ENCODE measurements around the gene FCER1A. TPM values are rescaled to one million over a fixed set of nuclear protein-coding genes. Genes with fewer than 3 reads are reported as not detected.

The FCER1A gene
- total and polyA plus RNA-seq, 9 of the 15 experiments (the other 6 are each of a cell fraction or from before 2014, with no cell fraction given), result 0.04 TPM; not detected in 8

DNA sequence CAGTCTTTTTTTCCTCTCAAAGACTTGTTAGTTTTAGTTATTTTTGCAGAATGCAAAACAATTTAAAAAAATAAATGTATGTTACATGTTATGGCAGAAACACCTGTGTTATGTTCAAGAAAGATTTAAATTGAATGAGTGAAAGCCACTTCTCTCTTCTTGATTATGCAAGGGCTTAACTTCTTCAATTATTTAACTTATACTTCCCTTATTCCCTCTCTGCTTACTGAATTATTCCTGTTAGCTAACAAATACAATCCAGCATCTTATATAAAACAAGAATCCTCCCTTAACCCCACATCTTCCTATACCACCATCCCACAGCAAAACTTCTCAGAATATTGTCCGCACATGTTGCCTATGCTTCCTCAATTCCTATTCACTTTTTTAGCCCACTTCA is 10.7 kb upstream of the FCER1A start:
- CTCF ChIA-PET (ENCODE audit: low intra/inter-chr PET ratio), result no interaction called here
- ATAC-seq (no peak), FAIRE-seq (no peak), DNase-seq (ENCODE audit: extremely low read depth in 1 of 4, low spot score in 3 of 4) (no peak)
- WGBS (ENCODE audit: insufficient coverage, low coverage, missing lambda C conversion rate), result 13% methylated on average over 1 of the region's 1 CpG
- no peaks in the 10 kb centered on the region for H3K9me3 ChIP-seq (replicated peaks; ENCODE audit: control insufficient read depth, insufficient read depth, low read depth, low read length)
- intact Hi-C loops (cut with micrococcal nuclease), result no loop called here
- no peak overlapping the region for H3K4me2 ChIP-seq (ENCODE audit: insufficient read depth, low read length)
- no peaks in the 10 kb centered on the region for H3K4me1 ChIP-seq (replicated peaks in 1 of 2; ENCODE audit: control insufficient read depth in 2 of 2, insufficient read depth in 2 of 2, low read length in 2 of 2)
- H2AFZ ChIP-seq (ENCODE audit: low read depth, low read length), result no peak overlapping the region
- H4K20me1 ChIP-seq (replicated peaks; ENCODE audit: control insufficient read depth, insufficient read depth, low read length), result no peaks in the 10 kb centered on the region
- no peaks in the 10 kb centered on the region for H3K79me2 ChIP-seq (ENCODE audit: control insufficient read depth, insufficient read depth, low read length)
- H3K36me3 ChIP-seq (ENCODE audit: control insufficient read depth, insufficient read depth, low read length), result no peaks in the 10 kb centered on the region
- POLR2A ChIA-PET, result no interaction called here
- H3K4me3 ChIP-seq, result no peak overlapping the region
- H3K27me3 ChIP-seq (ENCODE audit: control insufficient read depth in 2 of 2, insufficient read depth in 2 of 2, low read length in 2 of 2), result no peaks in the 10 kb centered on the region
- BruUV-seq (replicated peaks), result no TSS peak
- TF ChIP-seq ETV1 (tag; conservative IDR thresholded peaks at IDR 0.05; ENCODE audit: low read depth), result no peak
- TF ChIP-seq C11orf30 (IDR thresholded peaks at IDR 0.05; ENCODE audit: low read depth), result no peak
- no peak for TF ChIP-seq FIP1L1 (IDR thresholded peaks at IDR 0.05; ENCODE audit: low read depth, low read length, poor library complexity, severe bottlenecking)
- TF ChIP-seq PHTF2 (CRISPR knock-in tag; IDR thresholded peaks at IDR 0.05), result no peak
- TF ChIP-seq SMC3 (conservative IDR thresholded peaks at IDR 0.05; ENCODE audit: insufficient read depth, low read depth, low read length), result no peak
- TF ChIP-seq ZNF780A (CRISPR knock-in tag; IDR thresholded peaks at IDR 0.05), result no peak
- no peak for TF ChIP-seq TAF7 (tag; IDR thresholded peaks at IDR 0.05)
- no peak for TF ChIP-seq MEF2A (IDR thresholded peaks at IDR 0.05; ENCODE audit: control insufficient read depth, low read depth, low read length)
- no peak for TF ChIP-seq NFATC3 (IDR thresholded peaks at IDR 0.05)
- TF ChIP-seq CBX3 (IDR thresholded peaks at IDR 0.05; ENCODE audit: borderline replicate concordance in 1 of 2, low read length in 2 of 2), result no peak
- TF ChIP-seq, protein P1, sequence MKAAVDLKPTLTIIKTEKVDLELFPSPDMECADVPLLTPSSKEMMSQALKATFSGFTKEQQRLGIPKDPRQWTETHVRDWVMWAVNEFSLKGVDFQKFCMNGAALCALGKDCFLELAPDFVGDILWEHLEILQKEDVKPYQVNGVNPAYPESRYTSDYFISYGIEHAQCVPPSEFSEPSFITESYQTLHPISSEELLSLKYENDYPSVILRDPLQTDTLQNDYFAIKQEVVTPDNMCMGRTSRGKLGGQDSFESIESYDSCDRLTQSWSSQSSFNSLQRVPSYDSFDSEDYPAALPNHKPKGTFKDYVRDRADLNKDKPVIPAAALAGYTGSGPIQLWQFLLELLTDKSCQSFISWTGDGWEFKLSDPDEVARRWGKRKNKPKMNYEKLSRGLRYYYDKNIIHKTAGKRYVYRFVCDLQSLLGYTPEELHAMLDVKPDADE (conservative IDR thresholded peaks at IDR 0.05; ENCODE audit: control insufficient read depth, low read depth, low read length), result no peak
- no peak for TF ChIP-seq NR2C2 (CRISPR knock-in tag; IDR thresholded peaks at IDR 0.05)
- no peak for TF ChIP-seq NR2C2 (tag; IDR thresholded peaks at IDR 0.05)
- TF ChIP-seq NFXL1 (CRISPR knock-in tag; IDR thresholded peaks at IDR 0.05), result no peak
- TF ChIP-seq, protein P2, sequence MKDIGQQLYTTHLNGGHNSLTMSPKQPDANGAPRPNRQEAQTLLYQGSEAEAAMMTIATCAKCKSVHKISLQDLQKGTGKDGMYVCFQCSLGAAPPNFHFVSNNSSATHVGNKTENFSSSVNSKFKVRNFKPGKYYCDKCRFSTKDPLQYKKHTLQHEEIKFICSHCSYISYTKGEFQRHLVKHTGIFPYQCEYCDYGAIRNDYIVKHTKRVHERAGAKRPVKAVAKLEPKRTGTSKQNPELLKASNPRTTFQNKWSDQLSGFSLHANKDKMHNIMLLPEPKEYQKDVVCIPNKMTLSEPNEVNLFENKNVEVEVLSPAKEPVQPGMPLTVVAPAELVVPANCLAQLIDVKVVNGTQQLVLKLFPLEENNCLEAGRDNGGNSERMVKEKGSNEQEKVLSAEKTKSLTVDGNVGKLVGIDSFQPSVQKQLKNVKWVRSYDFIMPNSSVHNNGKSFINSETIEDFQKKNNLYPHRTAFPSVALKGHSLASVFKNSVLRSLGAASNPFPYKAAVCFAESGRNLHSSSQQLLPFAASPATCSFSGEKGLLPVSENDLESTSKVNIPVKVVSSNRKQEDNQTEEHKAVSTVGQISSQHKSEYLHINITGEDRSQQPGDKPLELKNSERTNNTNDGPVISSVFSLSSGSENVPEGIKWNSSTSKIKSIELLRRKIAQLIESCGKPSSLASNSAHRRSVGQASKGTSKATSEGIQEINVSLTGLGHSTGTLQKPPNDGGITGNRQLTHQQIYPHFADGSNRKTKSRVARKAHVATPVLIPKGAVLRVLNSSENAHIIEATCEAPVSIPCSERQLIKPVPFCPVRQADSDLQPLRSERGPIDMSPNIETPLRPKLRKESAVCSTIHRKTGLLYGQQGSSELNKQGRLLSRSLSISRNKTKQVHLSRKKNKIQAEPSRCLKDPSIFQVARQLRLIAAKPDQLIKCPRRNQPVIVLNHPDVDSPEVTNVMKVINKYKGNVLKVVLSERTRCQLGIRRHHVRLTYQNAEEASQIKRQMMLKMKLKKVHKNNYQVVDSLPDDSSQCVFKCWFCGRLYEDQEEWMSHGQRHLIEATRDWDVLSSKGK (CRISPR knock-in tag; IDR thresholded peaks at IDR 0.05), result no peak
- no peaks in the 10 kb centered on the region for H3K9me1 ChIP-seq (ENCODE audit: control insufficient read depth, insufficient read depth, low read length)
- no peak overlapping the region for H3K27ac ChIP-seq (ENCODE audit: extremely low read depth, low read depth, low read length)
- in situ Hi-C loops (cut with MboI), result no loop called here
- H3K9ac ChIP-seq (ENCODE audit: insufficient read depth in 1 of 2, low read depth in 2 of 2, low read length in 2 of 2), result no peak overlapping the region
